ENCODE measurements around the gene TEAD2. TPM values are rescaled to one million over a fixed set of nuclear protein-coding genes. Genes with fewer than 3 reads are reported as not detected.

Gene TEAD2
- total and polyA plus RNA-seq, 2 of the 13 experiments (the other 11 are each of a cell fraction or from before 2014, with no cell fraction given) = 10.8 to 12.5 TPM

GRCh38 chr19:49382639-49383038, 20.4 kb upstream of the TEAD2 start (continued):
- TF ChIP-seq BATF2 (CRISPR knock-in tag; IDR thresholded peaks at IDR 0.05) = no peak

- no peak for FAIRE-seq
- no peaks in the 10 kb centered on the region for H3K4me1 ChIP-seq (ENCODE audit: insufficient read depth, low read length)
- in situ Hi-C loops (cut with HindIII; ENCODE audit: extremely low pct_ligation_motif_present, low pct_unique_long_range_greater_than_20kb) = no loop called here
Observed at GRCh38 chr19:49380391-49380790, 18.2 kb upstream of the TEAD2 start.

GRCh38 chr19:49378512-49378911, 16.3 kb upstream of the TEAD2 start:
- Histone ChIP-seq H3K4me2 (ENCODE audit: low read depth, low read length) (no peak overlapping the region), H3K4me1 (ENCODE audit: insufficient read depth, low read length) (no peaks in the 10 kb centered on the region), H3K36me3 (replicated peaks in 1 of 2; ENCODE audit: control insufficient read depth in 1 of 2, insufficient read depth in 2 of 2, low read length in 2 of 2) (no peaks in the 10 kb centered on the region), H3K4me3 (replicated peaks in 1 of 3; ENCODE audit: insufficient read depth in 1 of 3, low read depth in 2 of 3, low read length in 3 of 3) (no peak overlapping the region), H3K9me3 (ENCODE audit: low read length) (no peaks in the 10 kb centered on the region), H3K79me2 (ENCODE audit: insufficient read depth, low read length) (no peaks in the 10 kb centered on the region), H3K9ac (ENCODE audit: insufficient read depth, low read depth, low read length) (no peak overlapping the region), H3K27ac (ENCODE audit: extremely low read length, insufficient read depth, low read length) (no peak overlapping the region), H2AFZ (ENCODE audit: low read length) (no peak overlapping the region), H3K27me3 (ENCODE audit: control insufficient read depth in 1 of 2, insufficient read depth in 2 of 2, low read length in 2 of 2) (peaks cover 0 to 4% of the 10 kb centered on the region in 2 experiments; a peak in 3 of 5 replicates), H4K20me1 (ENCODE audit: insufficient read depth, low read length) (no peaks in the 10 kb centered on the region)
- WGBS (ENCODE audit: low lambda C conversion rate) = 27% methylated on average over 3 of the region's 3 CpGs
- TF ChIP-seq ZNF619 (CRISPR knock-in tag; IDR thresholded peaks at IDR 0.05) (no peak), YY1 (IDR thresholded peaks at IDR 0.05; ENCODE audit: insufficient read depth, insufficient replicate concordance, low read depth, low read length) (no peak), HMGXB4 (CRISPR knock-in tag; IDR thresholded peaks at IDR 0.05; ENCODE audit: borderline replicate concordance in 1 of 2, low read depth in 1 of 2) (no peak), ZNF770 (CRISPR knock-in tag; IDR thresholded peaks at IDR 0.05) (no peak), NR3C1 (CRISPR knock-in tag; IDR thresholded peaks at IDR 0.05) (no peak), ZZZ3 (CRISPR knock-in tag; IDR thresholded peaks at IDR 0.05; ENCODE audit: borderline replicate concordance) (no peak), RAD51 (IDR thresholded peaks at IDR 0.05; ENCODE audit: borderline replicate concordance) (no peak), BORCS8-MEF2B (CRISPR knock-in tag; IDR thresholded peaks at IDR 0.05) (no peak), SALL2 (CRISPR knock-in tag; IDR thresholded peaks at IDR 0.05) (no peak)
- POLR2A ChIA-PET = no interaction called here
- ATAC-seq = no peak
- intact Hi-C loops (cut with micrococcal nuclease; ENCODE audit: unreplicated experiment) = no loop called here
- FAIRE-seq = no peak
- no TSS peak for BruUV-seq (replicated peaks)
- DNase-seq (ENCODE audit: low spot score) = no peak
- in situ Hi-C loops (cut with HindIII; ENCODE audit: extremely low pct_ligation_motif_present, low pct_unique_long_range_greater_than_20kb) = no loop called here
- CTCF ChIA-PET (ENCODE audit: low intra/inter-chr PET ratio, low total read pairs) = no interaction called here

More at GRCh38 chr19:49380391-49380790, 18.2 kb upstream of the TEAD2 start:
- H3K9me3 ChIP-seq (ENCODE audit: low read length) = no peaks in the 10 kb centered on the region
- no peak overlapping the region for H3K9ac ChIP-seq (ENCODE audit: insufficient read depth, low read depth, low read length)
- no peaks in the 10 kb centered on the region for H3K79me2 ChIP-seq (ENCODE audit: insufficient read depth, low read length)
- no peaks in the 10 kb centered on the region for H4K20me1 ChIP-seq (ENCODE audit: insufficient read depth, low read length)
- no peak for TF ChIP-seq ZNF333 (CRISPR knock-in tag; IDR thresholded peaks at IDR 0.05; ENCODE audit: borderline replicate concordance)
- no peak for TF ChIP-seq CHCHD3 (CRISPR knock-in tag; IDR thresholded peaks at IDR 0.05)
- TF ChIP-seq FOXJ3 (CRISPR knock-in tag; IDR thresholded peaks at IDR 0.05; ENCODE audit: borderline replicate concordance) = no peak
- no peak for TF ChIP-seq ZNF562 (CRISPR knock-in tag; IDR thresholded peaks at IDR 0.05; ENCODE audit: borderline replicate concordance)
- TF ChIP-seq ZNF549 (CRISPR knock-in tag; IDR thresholded peaks at IDR 0.05) = no peak
- no peak for TF ChIP-seq REPIN1 (CRISPR knock-in tag; IDR thresholded peaks at IDR 0.05; ENCODE audit: borderline replicate concordance, low read depth)
- no peak for TF ChIP-seq POLR2AphosphoS5 (IDR thresholded peaks at IDR 0.05; ENCODE audit: low read depth, low read length)
- no peak for TF ChIP-seq ZNF274 (CRISPR knock-in tag; IDR thresholded peaks at IDR 0.05)
- H3K4me2 ChIP-seq (ENCODE audit: low read depth, low read length) = no peak overlapping the region
- ChIA-PET CTCF (ENCODE audit: low intra/inter-chr PET ratio, low total read pairs) (no interaction called here), POLR2A (no interaction called here)
- H3K27me3 ChIP-seq (ENCODE audit: control insufficient read depth in 1 of 2, insufficient read depth in 2 of 2, low read length in 2 of 2) = peaks cover 0 to 4% of the 10 kb centered on the region in 2 experiments; a peak in 2 of 5 replicates
- 38% methylated on average over 3 of the region's 3 CpGs for WGBS (ENCODE audit: low lambda C conversion rate)
- H3K27ac ChIP-seq (ENCODE audit: extremely low read length, insufficient read depth, low read length) = no peak overlapping the region
- no peak overlapping the region for H2AFZ ChIP-seq (ENCODE audit: low read length)
- no peak for DNase-seq (ENCODE audit: low spot score)
- intact Hi-C loops (cut with micrococcal nuclease; ENCODE audit: unreplicated experiment) = no loop called here
- no TSS peak for BruUV-seq (replicated peaks)
- no peak overlapping the region for H3K4me3 ChIP-seq (replicated peaks in 1 of 3; ENCODE audit: insufficient read depth in 1 of 3, low read depth in 2 of 3, low read length in 3 of 3)
- ATAC-seq = no peak
- H3K36me3 ChIP-seq (replicated peaks in 1 of 2; ENCODE audit: control insufficient read depth in 1 of 2, insufficient read depth in 2 of 2, low read length in 2 of 2) = no peaks in the 10 kb centered on the region

Measured in HepG2 (cell line).